ENCODE data around the gene REXO2. TPM values are rescaled to one million over a fixed set of nuclear protein-coding genes. Genes with fewer than 3 reads are reported as not detected.

Gene REXO2
- total and polyA plus RNA-seq, 2 of the 13 experiments (the other 11 are each of a cell fraction or from before 2014, with no cell fraction given): 95.6 to 104 TPM

DNA sequence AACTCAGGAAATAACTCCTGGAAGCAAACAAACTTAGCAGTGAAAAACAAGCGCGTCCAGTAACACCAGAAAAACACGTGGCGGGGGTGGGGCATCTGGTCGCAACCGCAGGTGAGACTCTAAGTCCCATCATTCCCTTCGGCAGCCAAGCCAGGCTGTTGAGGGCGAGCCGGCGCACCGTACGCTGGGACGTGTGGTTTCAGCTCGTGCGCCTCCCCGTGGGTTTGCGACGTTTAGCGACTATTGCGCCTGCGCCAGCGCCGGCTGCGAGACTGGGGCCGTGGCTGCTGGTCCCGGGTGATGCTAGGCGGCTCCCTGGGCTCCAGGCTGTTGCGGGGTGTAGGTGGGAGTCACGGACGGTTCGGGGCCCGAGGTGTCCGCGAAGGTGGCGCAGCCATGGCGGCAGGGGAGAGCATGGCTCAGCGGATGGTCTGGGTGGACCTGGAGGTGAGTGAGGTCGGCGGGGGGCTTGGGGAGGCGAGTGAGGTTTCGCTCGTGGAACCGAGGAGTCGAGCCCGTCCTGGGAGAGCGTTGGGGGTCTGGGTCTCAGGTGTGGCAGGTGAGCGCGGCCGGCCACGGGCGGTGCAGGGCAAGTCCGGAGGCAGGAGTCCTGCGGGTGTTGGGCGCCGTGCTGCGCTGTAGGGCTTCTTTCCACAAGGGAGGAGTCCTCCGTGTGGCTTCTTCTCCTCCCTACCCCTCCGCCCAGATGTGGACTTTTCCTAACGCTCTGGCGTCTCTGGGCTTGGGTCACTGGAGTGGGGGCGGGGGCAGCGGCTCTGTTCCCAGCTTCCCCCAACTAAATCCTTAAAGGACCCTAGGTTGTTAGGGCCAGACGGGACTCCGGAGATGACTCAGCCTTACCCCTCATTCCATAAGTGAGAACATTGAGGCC is at the start of gene REXO2 (continued):
- TF ChIP-seq ZMAT5 (CRISPR knock-in tag; IDR thresholded peaks at IDR 0.05; ENCODE audit: borderline replicate concordance, low read depth) (no peak), SP140L (CRISPR knock-in tag; IDR thresholded peaks at IDR 0.05; ENCODE audit: borderline replicate concordance) (no peak), GFI1 (CRISPR knock-in tag; IDR thresholded peaks at IDR 0.05; ENCODE audit: borderline replicate concordance) (peak; percentile 37; the same call in 1 of the 2 replicates), RFX5 (IDR thresholded peaks at IDR 0.05; ENCODE audit: low read depth, low read length) (no peak), FOXK1 (CRISPR knock-in tag; IDR thresholded peaks at IDR 0.05; ENCODE audit: borderline replicate concordance, low read depth) (peak; percentile 86; the same call in 1 of the 2 replicates), ZMYM3 (CRISPR knock-in tag; IDR thresholded peaks at IDR 0.05) (0 out of 2 replicates have a peak, but pooled peaks have one; percentile 10), ZNF850 (CRISPR knock-in tag; conservative IDR thresholded peaks at IDR 0.05) (no peak), SALL1 (CRISPR knock-in tag; IDR thresholded peaks at IDR 0.05) (peak; percentile 63), ZNF646 (CRISPR knock-in tag; IDR thresholded peaks at IDR 0.05) (no peak), CAMTA2 (CRISPR knock-in tag; IDR thresholded peaks at IDR 0.05; ENCODE audit: borderline replicate concordance) (no peak), ZNF740 (CRISPR knock-in tag; IDR thresholded peaks at IDR 0.05) (0 out of 2 replicates have a peak, but pooled peaks have one; percentile 44), HNF4A (CRISPR knock-in tag; IDR thresholded peaks at IDR 0.05) (no peak), PPARG (CRISPR knock-in tag; conservative IDR thresholded peaks at IDR 0.05) (no peak; the same call in 1 of the 2 replicates), PLSCR1 (CRISPR knock-in tag; IDR thresholded peaks at IDR 0.05; ENCODE audit: borderline replicate concordance) (no peak), TCF7L2 (IDR thresholded peaks at IDR 0.05; ENCODE audit: low read depth, low read length) (no peak), PHB2 (IDR thresholded peaks at IDR 0.05; ENCODE audit: partially characterized antibody) (no peak)
- TF ChIP-seq, protein P1, sequence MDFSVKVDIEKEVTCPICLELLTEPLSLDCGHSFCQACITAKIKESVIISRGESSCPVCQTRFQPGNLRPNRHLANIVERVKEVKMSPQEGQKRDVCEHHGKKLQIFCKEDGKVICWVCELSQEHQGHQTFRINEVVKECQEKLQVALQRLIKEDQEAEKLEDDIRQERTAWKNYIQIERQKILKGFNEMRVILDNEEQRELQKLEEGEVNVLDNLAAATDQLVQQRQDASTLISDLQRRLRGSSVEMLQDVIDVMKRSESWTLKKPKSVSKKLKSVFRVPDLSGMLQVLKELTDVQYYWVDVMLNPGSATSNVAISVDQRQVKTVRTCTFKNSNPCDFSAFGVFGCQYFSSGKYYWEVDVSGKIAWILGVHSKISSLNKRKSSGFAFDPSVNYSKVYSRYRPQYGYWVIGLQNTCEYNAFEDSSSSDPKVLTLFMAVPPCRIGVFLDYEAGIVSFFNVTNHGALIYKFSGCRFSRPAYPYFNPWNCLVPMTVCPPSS (IDR thresholded peaks at IDR 0.05): no peak
- TF ChIP-seq, protein P2, sequence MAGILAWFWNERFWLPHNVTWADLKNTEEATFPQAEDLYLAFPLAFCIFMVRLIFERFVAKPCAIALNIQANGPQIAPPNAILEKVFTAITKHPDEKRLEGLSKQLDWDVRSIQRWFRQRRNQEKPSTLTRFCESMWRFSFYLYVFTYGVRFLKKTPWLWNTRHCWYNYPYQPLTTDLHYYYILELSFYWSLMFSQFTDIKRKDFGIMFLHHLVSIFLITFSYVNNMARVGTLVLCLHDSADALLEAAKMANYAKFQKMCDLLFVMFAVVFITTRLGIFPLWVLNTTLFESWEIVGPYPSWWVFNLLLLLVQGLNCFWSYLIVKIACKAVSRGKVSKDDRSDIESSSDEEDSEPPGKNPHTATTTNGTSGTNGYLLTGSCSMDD (CRISPR knock-in tag; IDR thresholded peaks at IDR 0.05): no peak

Data from HepG2 (cell line).